A673 (cell line): ENCODE results near the gene WDR76. TPM values are rescaled to one million over a fixed set of nuclear protein-coding genes. Genes with fewer than 3 reads are reported as not detected.

Source experiments
- BruUV-seq: library from RNA; stranded (reverse); fragments of 400-500 nt; replicated peaks from 2 replicates; lab custom pipeline; 2021; lab: Mats Ljungman, UMichigan
- CTCF ChIA-PET: fragments of 300-600 bp; sonication (Branson Sonifier 250); formaldehyde crosslinking; loops from one replicate; lab custom pipeline; 2022; ENCODE audit warnings: antibody characterized with exemption; lab: Charles Lee
- POLR2A ChIA-PET: fragments of 300-600 bp; sonication (Branson Sonifier 250); formaldehyde crosslinking; loops from one replicate; lab custom pipeline; 2022; ENCODE audit warnings: antibody characterized with exemption; ENCODE audit not compliant: low non-redundant PET; lab: Charles Lee
- DNase-seq: peaks from one replicate; pipeline ENCODE4 v3.0.0-alpha.2; 2015; ENCODE audit warnings: low spot score
- H3K27ac ChIP-seq: fragments of 200-600 bp; sonication (generic); 2 replicates; pipeline ENCODE4 v1.5.1; 2016; ENCODE audit warnings: mixed run types, low read depth, mild to moderate bottlenecking, mixed read lengths, antibody characterized with exemption, low read length; ENCODE audit not compliant: poor library complexity, severe bottlenecking
- H3K27me3 ChIP-seq: fragments of 200-600 bp; sonication (generic); replicated peaks from 2 replicates; pipeline ENCODE4 v1.6.1; 2017; ENCODE audit warnings: mixed run types, low read depth, mild to moderate bottlenecking, mixed read lengths, antibody characterized with exemption, low read length; ENCODE audit not compliant: insufficient read depth, poor library complexity
- H3K36me3 ChIP-seq: fragments of 200-600 bp; sonication (generic); 2 replicates; pipeline ENCODE4 v1.6.1; 2016; ENCODE audit warnings: mixed run types, mild to moderate bottlenecking, mixed read lengths, antibody characterized with exemption, low read length; ENCODE audit not compliant: insufficient read depth, poor library complexity, severe bottlenecking
- H3K4me1 ChIP-seq: fragments of 200-600 bp; sonication (generic); 2 replicates; pipeline ENCODE4 v1.6.1; 2017; ENCODE audit warnings: mixed run types, mild to moderate bottlenecking, mixed read lengths, antibody characterized with exemption, low read length; ENCODE audit not compliant: insufficient read depth, poor library complexity, severe bottlenecking
- H3K4me3 ChIP-seq: fragments of 200-600 bp; sonication (generic); 2 replicates; pipeline ENCODE4 v1.5.1; 2016; ENCODE audit warnings: low read depth, mixed run types, mild to moderate bottlenecking, mixed read lengths, low read length; ENCODE audit not compliant: poor library complexity, severe bottlenecking
- H3K9me3 ChIP-seq: fragments of 200-600 bp; sonication (generic); 2 replicates; pipeline ENCODE4 v1.6.1; 2016; ENCODE audit warnings: mixed run types, low read depth, mild to moderate bottlenecking, mixed read lengths, antibody characterized with exemption, low read length; ENCODE audit not compliant: poor library complexity, severe bottlenecking
- EZH2 ChIP-seq: fragments of 200-600 bp; sonication (generic); IDR thresholded peaks from 2 replicates; pipeline ENCODE4 v1.6.1; 2017; ENCODE audit warnings: borderline replicate concordance, low read depth, mild to moderate bottlenecking, mixed read lengths, antibody characterized with exemption, low read length; ENCODE audit not compliant: poor library complexity, severe bottlenecking
- intact Hi-C: fragments of 100-400 bp; cut with micrococcal nuclease; formaldehyde crosslinking; loops from one replicate; pipeline ENCODE4 v1.10.0; 2022; ENCODE audit not compliant: unreplicated experiment
- total RNA-seq: library from RNA; stranded (reverse); gene quantifications from 2 replicates; pipeline ENCODE4 v1.2.3, GENCODE V29; 2021
- TF ChIP-seq, protein P1 (sequence below): fragments of 300-800, 200-600 bp; sonication (generic); conservative IDR thresholded peaks from 2 replicates; pipeline ENCODE4 v1.5.1; 2017; ENCODE audit warnings: low read depth, mild to moderate bottlenecking, antibody characterized with exemption, low read length, moderate library complexity, mixed read lengths

WDR76 gene
- total RNA-seq, 1 experiment from 2014 or later, result 65.2 TPM

DNA sequence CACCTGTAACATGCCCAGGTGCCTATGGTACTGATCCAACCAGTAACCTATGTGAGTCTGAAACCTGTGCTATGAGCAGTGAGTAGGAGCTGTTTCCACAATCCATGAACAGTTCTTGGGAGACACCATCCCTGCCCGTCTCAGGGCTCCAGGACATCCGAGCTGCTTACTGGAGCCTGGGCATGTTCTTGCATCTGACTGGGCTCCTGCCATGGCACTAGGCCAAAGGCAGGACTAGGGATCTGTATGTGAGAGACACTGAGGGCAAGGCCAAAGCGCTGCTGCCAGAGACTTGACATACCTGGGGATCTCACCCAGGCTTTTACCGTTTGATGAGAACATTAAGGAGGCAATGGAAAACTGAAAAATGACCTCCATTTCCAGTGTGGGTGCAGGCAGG is 59.8 kb downstream of the WDR76 start:
- no peaks in the 10 kb centered on the region for H3K4me1 ChIP-seq
- no peak overlapping the region for H3K4me3 ChIP-seq
- no peak for TF ChIP-seq EZH2
- TF ChIP-seq, protein P1, sequence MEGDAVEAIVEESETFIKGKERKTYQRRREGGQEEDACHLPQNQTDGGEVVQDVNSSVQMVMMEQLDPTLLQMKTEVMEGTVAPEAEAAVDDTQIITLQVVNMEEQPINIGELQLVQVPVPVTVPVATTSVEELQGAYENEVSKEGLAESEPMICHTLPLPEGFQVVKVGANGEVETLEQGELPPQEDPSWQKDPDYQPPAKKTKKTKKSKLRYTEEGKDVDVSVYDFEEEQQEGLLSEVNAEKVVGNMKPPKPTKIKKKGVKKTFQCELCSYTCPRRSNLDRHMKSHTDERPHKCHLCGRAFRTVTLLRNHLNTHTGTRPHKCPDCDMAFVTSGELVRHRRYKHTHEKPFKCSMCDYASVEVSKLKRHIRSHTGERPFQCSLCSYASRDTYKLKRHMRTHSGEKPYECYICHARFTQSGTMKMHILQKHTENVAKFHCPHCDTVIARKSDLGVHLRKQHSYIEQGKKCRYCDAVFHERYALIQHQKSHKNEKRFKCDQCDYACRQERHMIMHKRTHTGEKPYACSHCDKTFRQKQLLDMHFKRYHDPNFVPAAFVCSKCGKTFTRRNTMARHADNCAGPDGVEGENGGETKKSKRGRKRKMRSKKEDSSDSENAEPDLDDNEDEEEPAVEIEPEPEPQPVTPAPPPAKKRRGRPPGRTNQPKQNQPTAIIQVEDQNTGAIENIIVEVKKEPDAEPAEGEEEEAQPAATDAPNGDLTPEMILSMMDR, result no peak
- intact Hi-C loops, result no loop called here
- BruUV-seq, result no TSS peak
- CTCF ChIA-PET, result no interaction called here
- H3K27ac ChIP-seq, result no peak overlapping the region
- H3K27me3 ChIP-seq, result no peaks in the 10 kb centered on the region
- no peak for DNase-seq
- no peaks in the 10 kb centered on the region for H3K9me3 ChIP-seq
- peaks cover 3% of the 10 kb centered on the region for H3K36me3 ChIP-seq
- POLR2A ChIA-PET, result no interaction called here

DNA sequence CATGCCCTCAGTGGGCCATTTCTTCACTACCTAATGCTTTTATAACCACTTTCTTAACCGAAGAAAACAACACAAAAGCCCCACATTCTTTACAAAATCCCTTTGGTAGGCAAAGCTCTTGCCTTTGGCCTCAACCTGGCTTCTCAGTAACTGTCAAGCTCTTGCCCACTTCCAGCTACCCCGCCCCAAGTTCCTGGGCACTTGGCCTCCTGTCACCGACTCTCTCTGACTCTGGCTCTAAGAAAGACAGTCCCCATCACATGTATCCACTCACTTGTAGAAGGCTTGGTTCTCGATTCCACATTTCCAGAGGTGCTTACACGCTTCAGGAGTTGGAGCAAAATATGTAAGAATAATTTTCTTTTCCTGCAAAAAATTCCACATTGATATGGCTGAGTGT is 61.1 kb downstream of the WDR76 start:
- POLR2A ChIA-PET, result no interaction called here
- Histone ChIP-seq H3K27ac (no peak overlapping the region), H3K4me3 (no peak overlapping the region), H3K36me3 (peaks cover 3% of the 10 kb centered on the region), H3K9me3 (no peaks in the 10 kb centered on the region), H3K27me3 (no peaks in the 10 kb centered on the region), H3K4me1 (no peaks in the 10 kb centered on the region)
- intact Hi-C loops, result no loop called here
- no TSS peak for BruUV-seq
- CTCF ChIA-PET, result no interaction called here
- TF ChIP-seq EZH2, result no peak
- TF ChIP-seq, protein P1, result no peak
- no peak for DNase-seq

DNA sequence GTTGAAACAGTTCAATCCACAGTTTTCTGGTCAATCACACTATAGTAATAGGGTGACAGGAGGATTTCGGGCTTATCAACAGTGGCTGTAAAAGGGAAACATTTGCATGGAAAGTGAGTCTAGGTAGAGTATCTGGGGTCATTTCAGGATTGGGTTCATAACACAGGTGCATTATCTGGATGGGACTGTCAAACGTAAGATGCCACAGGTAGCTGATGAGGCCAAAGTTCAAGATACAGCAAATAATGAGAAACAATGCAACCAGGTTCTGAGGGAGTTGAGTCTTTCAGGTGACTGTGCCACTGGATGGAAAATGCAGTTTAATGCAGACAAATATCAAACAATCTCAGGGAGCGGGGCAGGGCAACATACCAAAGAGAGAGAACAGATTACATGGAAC is 62.2 kb downstream of the WDR76 start:
- H3K27me3 ChIP-seq, result no peaks in the 10 kb centered on the region
- H3K9me3 ChIP-seq, result no peaks in the 10 kb centered on the region
- no peaks in the 10 kb centered on the region for H3K4me1 ChIP-seq
- H3K27ac ChIP-seq, result no peak overlapping the region
- H3K36me3 ChIP-seq, result peaks cover 3% of the 10 kb centered on the region
- ChIA-PET CTCF (no interaction called here), POLR2A (no interaction called here)
- no peak for DNase-seq
- no peak overlapping the region for H3K4me3 ChIP-seq
- TF ChIP-seq, protein P1, result no peak
- no peak for TF ChIP-seq EZH2
- intact Hi-C loops, result no loop called here
- BruUV-seq, result no TSS peak
